ENCODE measurements around the gene SVIL. TPM values are rescaled to one million over a fixed set of nuclear protein-coding genes. Genes with fewer than 3 reads are reported as not detected.
"Not testable (repeated sequence)": the region's sequence is repeated elsewhere in the genome, so short reads cannot be mapped to it uniquely, and the experiment has no call there.

The SVIL gene
- total RNA-seq, 1 donor: 36.9 TPM

- Histone ChIP-seq H3K36me3 (ENCODE audit: insufficient read depth, low read length) (peaks cover 37% of the 10 kb centered on the region), H3K27me3 (ENCODE audit: insufficient read depth, low read length) (no peaks in the 10 kb centered on the region)
- TF ChIP-seq, protein P1, sequence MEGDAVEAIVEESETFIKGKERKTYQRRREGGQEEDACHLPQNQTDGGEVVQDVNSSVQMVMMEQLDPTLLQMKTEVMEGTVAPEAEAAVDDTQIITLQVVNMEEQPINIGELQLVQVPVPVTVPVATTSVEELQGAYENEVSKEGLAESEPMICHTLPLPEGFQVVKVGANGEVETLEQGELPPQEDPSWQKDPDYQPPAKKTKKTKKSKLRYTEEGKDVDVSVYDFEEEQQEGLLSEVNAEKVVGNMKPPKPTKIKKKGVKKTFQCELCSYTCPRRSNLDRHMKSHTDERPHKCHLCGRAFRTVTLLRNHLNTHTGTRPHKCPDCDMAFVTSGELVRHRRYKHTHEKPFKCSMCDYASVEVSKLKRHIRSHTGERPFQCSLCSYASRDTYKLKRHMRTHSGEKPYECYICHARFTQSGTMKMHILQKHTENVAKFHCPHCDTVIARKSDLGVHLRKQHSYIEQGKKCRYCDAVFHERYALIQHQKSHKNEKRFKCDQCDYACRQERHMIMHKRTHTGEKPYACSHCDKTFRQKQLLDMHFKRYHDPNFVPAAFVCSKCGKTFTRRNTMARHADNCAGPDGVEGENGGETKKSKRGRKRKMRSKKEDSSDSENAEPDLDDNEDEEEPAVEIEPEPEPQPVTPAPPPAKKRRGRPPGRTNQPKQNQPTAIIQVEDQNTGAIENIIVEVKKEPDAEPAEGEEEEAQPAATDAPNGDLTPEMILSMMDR (IDR thresholded peaks at IDR 0.05; ENCODE audit: extremely low read depth, low read depth, low read length): no peak
Measured at GRCh38 chr10:29461042-29461441, 173.7 kb downstream of the SVIL start.

DNA sequence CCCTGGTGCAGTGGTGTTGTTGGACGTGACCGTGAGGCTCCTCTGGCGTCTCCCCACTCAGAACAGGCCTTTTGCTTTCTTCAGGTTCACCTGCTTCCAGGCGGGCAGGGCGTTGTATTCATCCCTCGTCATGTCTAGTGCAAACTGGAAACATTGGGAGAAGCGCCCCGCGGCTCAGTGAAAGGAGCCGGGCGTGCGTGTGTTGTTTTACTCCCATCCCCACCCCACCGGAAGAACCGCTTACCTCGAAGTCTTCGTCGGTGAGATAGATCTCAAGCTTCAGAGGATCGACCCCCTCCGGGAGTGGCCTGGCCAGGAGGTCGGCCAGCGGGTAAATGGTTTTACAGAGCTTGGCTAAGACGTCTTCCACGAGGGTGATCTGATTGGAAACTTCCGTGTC lies 176.6 kb downstream of the SVIL start:
- not testable (repeated sequence) for H4K20me1 ChIP-seq (ENCODE audit: insufficient read depth, low read length); H3K27ac ChIP-seq (ENCODE audit: low read depth, low read length); H2AFZ ChIP-seq (ENCODE audit: low read length); H3K9me3 ChIP-seq (ENCODE audit: low read depth, low read length); H3K27me3 ChIP-seq (ENCODE audit: insufficient read depth, low read length); DNase-seq (ENCODE audit: insufficient read length, low spot score, missing footprints); H3K4me3 ChIP-seq (ENCODE audit: insufficient read depth, low read length); H3K4me2 ChIP-seq (ENCODE audit: insufficient read depth, low read length)
- H3K79me2 ChIP-seq (ENCODE audit: insufficient read depth, low read length): peaks cover 22% of the 10 kb centered on the region
- H3K36me3 ChIP-seq (ENCODE audit: insufficient read depth, low read length): peaks cover 36% of the 10 kb centered on the region
- peaks cover 11% of the 10 kb centered on the region for H3K4me1 ChIP-seq (ENCODE audit: insufficient read depth, low read length)

More at GRCh38 chr10:29461042-29461441, 173.7 kb downstream of the SVIL start:
- Histone ChIP-seq H4K20me1 (ENCODE audit: insufficient read depth, low read length) (peaks cover 3% of the 10 kb centered on the region), H2AFZ (ENCODE audit: low read length) (no peak overlapping the region), H3K9me3 (ENCODE audit: low read depth, low read length) (no peaks in the 10 kb centered on the region), H3K27ac (ENCODE audit: low read depth, low read length) (no peak overlapping the region), H3K4me1 (ENCODE audit: insufficient read depth, low read length) (peaks cover 11% of the 10 kb centered on the region), H3K4me2 (ENCODE audit: insufficient read depth, low read length) (no peak overlapping the region), H3K79me2 (ENCODE audit: insufficient read depth, low read length) (peaks cover 13% of the 10 kb centered on the region), H3K4me3 (ENCODE audit: insufficient read depth, low read length) (no peak overlapping the region)
- no peak for DNase-seq (ENCODE audit: insufficient read length, low spot score, missing footprints)

- Histone ChIP-seq H3K36me3 (ENCODE audit: insufficient read depth, low read length) (peaks cover 24% of the 10 kb centered on the region), H3K4me2 (ENCODE audit: insufficient read depth, low read length) (no peak overlapping the region), H3K4me1 (ENCODE audit: insufficient read depth, low read length) (peaks cover 6% of the 10 kb centered on the region), H4K20me1 (ENCODE audit: insufficient read depth, low read length) (peaks cover 4% of the 10 kb centered on the region), H3K9me3 (ENCODE audit: low read depth, low read length) (no peaks in the 10 kb centered on the region), H3K27ac (ENCODE audit: low read depth, low read length) (no peak overlapping the region), H2AFZ (ENCODE audit: low read length) (no peak overlapping the region), H3K79me2 (ENCODE audit: insufficient read depth, low read length) (peaks cover 32% of the 10 kb centered on the region), H3K4me3 (ENCODE audit: insufficient read depth, low read length) (no peak overlapping the region), H3K27me3 (ENCODE audit: insufficient read depth, low read length) (no peaks in the 10 kb centered on the region)
- no peak for DNase-seq (ENCODE audit: insufficient read length, low spot score, missing footprints)
- TF ChIP-seq, protein P1 (IDR thresholded peaks at IDR 0.05; ENCODE audit: extremely low read depth, low read depth, low read length): no peak
Measured at GRCh38 chr10:29455095-29455494, 179.7 kb downstream of the SVIL start.

DNA sequence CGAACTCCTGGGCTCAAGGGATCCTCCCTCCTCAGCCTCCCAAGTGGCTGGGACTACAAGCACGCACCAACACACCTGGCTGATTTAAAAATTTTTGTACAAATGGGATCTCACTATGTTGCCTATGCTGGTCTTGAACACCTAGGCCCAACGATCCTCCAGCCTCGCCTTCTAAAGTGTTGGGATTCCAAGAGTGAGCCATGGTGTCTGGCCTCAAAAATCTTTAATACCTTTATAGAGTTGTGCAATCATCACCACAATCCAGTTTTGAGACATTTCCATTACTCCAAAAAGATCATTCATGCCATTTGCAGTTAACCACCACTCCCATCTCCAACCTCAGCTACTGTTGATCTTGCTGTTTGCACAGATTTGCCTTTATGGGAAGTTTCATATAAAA lies 180.5 kb downstream of the SVIL start:
- DNase-seq (ENCODE audit: insufficient read length, low spot score, missing footprints): no peak
- H4K20me1 ChIP-seq (ENCODE audit: insufficient read depth, low read length): peaks cover 4% of the 10 kb centered on the region
- TF ChIP-seq, protein P1 (IDR thresholded peaks at IDR 0.05; ENCODE audit: extremely low read depth, low read depth, low read length): no peak

More for the DNA sequence above, 180.5 kb downstream of the SVIL start:
- H3K4me3 ChIP-seq (ENCODE audit: insufficient read depth, low read length): no peak overlapping the region
- peaks cover 33% of the 10 kb centered on the region for H3K79me2 ChIP-seq (ENCODE audit: insufficient read depth, low read length)
- no peaks in the 10 kb centered on the region for H3K27me3 ChIP-seq (ENCODE audit: insufficient read depth, low read length)
- H3K4me1 ChIP-seq (ENCODE audit: insufficient read depth, low read length): no peaks in the 10 kb centered on the region
- H3K9me3 ChIP-seq (ENCODE audit: low read depth, low read length): no peaks in the 10 kb centered on the region
- no peak overlapping the region for H3K4me2 ChIP-seq (ENCODE audit: insufficient read depth, low read length)
- H3K27ac ChIP-seq (ENCODE audit: low read depth, low read length): no peak overlapping the region
- H2AFZ ChIP-seq (ENCODE audit: low read length): no peak overlapping the region
- H3K36me3 ChIP-seq (ENCODE audit: insufficient read depth, low read length): peaks cover 17% of the 10 kb centered on the region
